Occipital lobe (tissue), 2 donors: ENCODE results near the gene PTPRN2. TPM values are rescaled to one million over a fixed set of nuclear protein-coding genes. Genes with fewer than 3 reads are reported as not detected.

Experiments
- DNase-seq: peaks from one replicate; lab custom pipeline; 2025; lab: John Stamatoyannopoulos, UW
- total RNA-seq: library from RNA; depleted of rRNA; stranded (reverse); fragments of >200 nt; gene quantifications from one replicate; pipeline ENCODE4 v1.2.3, GENCODE V29; 2014

Gene PTPRN2
- total RNA-seq, 1 donor from 2014 or later, result 62.2 TPM

DNA sequence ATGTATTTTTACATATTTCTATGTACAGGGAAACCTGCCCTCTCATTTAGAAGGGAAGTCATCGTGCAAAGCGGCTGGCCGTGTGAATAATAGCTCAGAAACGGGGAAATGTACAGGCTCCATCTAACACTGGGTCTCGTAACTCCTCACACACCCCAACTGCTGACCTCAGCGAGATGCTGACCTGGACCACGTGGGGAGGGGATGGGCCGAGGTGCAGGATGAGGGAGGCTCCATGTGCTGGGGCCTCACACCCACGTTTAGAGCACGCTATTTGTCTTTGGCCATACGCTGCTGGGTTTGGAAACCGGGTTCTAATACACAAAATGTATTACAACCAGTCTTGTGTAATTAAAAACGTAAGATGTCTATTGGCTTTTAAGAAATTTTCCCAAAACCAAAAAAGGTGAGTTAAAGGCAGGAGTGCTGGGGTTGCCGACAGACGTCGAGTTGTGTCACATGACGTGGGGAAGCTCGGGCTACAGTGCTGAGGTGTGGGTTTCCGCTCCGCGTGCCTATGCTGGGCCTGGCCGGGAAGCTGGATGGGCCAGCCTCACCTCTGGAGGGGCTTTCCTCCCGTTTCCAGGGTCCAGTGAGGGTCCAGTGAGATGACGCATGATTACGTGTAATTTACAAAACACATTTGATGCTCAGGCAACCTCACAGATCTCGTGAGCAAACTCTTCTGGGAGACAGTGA is 1035.2 kb downstream of the PTPRN2 start:
- DNase-seq, result no peak

DNA sequence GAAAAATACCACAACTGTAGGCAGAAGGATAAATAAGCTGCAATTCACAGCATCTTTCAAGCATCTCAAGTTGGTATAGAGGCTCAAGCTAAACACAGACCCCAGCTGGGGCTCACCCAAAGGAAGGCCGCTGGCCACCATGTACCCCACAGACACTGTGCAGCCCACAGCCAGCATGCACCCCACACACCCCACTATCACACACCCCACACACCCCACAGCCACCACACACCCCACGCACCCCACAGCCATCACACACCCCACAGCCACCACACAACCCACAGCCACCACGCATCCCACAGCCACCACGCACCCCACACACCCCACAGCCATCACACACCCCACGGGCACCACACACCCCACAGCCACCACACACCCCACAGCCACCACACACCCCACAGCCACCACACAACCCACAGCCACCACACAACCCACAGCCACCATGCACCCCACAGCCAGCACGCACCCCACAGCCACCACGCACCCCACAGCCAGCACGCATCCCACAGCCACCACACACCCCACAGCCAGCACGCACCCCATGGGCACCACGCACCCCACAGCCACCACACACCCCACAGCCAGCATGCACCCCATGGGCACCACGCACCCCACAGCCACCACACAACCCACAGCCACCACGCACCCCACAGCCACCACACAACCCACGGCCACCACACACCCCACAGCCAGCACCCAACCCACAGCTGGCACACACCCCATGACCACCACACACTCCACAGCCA is 1036.1 kb downstream of the PTPRN2 start:
- DNase-seq, result no peak

DNA sequence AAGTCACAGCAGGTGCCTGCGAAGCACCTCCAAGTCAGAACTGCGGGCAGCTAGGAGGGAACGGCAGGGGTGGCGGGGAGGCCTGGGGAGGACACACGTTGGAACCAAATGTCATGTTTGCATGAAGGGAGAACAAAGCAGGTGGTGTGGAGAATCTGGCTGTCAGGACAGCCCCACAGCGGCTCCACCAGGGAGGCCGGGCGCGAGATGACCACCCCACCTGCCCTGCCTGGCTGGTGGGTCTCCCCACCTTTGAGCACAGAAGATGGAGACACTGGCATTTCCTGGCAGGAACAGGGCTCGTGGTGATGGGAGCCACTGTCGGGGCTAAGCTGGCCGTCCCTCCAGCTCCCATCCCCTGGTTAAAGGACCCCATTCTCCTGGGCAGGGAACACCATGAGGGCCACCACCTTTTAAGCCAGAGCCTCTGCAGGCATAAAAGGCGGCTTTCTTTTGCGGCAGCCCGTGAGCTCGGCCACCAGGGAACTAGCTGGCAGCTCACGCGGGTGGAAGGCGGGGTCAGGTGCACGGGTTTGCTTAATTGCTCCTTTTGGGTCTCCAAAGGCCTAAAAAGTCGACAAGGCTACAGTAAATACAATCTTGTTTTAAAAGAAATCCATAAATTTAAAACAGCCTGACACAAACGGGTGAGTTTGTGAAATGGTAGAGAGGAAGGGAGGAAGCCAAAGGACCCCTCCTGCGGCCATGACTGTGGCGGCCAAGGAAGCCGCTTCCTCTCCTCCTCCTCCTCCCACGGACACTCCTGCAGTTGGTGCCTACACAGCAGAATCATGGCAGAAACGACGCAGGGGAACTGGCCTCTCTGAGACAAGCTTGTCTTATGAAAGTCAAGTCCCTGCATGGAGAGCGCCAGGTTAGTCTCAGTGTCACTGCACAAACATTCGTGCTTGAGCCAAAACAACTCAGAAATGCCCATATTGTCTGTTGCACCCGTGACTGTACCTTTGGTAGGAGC is 1037.0 kb downstream of the PTPRN2 start:
- DNase-seq, result no peak

DNA sequence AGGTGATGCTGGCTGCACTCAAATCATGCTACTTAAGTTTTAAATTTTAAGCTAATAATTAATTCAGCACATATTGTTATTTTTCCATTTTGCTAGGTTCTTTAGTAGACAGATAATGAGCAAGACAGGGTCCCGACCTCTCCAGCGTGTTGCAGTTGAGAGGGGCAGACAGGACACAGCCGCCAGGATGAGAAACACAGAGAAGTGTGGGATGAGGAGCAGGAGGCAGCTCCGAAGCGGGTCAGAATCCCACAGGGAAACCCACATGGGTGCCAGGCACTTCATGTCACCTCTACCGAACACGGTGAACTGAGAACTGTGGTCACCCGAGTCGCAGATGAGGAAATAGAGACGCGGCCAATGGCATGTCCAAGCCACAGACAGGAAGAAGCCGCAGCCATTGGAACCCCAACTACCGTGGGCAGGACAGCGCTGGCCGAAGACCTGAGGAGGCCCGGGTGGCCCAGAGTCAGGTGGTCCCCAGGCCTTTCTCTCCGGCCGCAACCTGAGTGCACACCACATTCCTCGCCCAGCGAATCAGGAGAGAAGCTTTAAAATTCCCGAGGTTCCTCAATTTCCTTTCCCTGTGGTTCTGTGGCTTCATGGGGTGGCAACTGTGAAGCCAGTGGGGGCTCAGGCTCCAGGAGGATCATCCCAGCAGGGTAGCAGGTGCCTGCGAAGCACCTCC is 1037.9 kb downstream of the PTPRN2 start:
- no peak for DNase-seq

DNA sequence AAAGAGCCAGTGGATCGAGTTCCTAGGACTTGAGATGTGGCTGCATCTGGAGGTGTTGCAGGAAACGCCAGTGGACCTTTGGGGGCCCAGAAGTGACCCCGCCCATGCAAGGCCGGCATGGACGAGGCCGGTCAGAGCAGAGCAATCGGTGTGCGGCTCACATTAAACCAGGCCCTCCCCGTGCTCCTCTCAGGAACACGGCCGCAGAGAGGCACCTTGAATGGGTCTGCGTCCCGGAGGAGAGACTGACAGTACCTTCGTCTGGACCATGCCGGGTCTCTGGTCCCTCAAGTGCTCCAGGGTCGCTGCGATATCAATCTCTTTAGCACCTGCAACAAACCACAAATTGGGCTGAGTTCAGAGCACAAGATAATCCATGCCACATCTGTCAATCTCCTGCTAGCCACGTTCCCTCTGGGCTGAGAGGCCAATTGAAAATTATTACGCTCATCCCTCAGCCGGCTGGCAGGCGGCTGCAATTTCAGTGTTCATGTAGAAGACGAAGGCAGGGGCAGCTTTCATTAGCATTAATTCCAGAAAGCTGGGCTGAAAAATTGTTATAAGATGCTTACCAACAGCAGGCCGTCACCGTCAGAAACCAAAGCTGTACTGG is 1038.8 kb downstream of the PTPRN2 start:
- DNase-seq, result no peak

DNA sequence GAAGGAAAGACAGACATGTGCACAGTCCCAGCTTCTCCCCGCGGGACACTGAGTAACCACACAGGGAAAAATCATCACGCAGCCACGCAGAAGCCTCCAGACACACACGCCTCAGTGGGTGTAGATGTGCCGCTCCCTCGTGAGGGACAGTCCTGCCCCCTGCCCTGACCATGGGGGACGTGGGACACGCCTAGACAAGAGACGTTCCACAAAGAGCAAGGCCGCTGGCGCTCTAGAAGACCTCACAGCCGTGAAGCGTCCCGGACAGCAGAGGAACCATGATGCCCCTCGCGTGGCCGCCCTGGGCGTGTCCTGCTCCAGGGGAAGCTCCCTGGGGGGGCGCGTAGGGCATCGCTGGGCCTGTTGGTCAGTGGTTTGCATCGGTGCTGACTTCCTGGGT is 1040.0 kb downstream of the PTPRN2 start:
- no peak for DNase-seq

DNA sequence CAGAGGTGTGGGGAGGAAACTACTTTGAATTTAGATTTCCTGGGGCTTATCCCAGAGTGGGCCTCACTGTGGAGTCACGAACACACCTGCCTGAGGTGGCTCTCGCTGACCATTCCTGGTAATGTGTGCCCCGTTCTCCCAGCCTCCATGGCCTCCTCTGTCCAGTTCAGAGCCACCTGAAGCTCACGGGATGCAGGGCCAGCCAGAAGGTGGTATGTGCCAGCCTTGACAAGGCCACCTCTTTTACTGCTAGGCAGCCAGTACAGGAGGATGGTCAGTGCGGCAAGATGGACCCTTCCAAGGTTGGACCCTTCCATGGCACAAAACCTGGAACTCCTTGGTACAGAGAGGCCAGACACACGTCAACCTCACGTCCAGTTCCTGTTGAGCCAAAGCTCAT is 1040.5 kb downstream of the PTPRN2 start:
- DNase-seq, result no peak

DNA sequence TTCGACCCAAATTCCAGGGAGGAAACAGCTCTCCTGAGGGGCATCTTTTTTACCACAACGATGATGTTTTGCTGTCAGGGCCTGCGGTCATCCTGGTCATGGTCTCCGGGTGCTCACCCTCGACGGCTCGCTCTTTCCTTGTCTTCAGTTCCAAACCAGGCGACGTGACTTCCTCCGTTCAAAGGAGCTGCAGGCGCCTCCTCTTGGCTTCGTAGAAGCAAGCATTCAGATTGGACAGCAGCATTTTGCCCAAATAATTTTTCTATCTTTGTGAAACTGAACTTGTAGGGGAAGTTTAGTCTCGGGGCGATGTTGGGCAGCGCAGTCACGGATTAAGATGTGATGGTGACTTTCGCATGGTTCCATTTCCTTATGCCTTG is 1042.0 kb downstream of the PTPRN2 start:
- no peak for DNase-seq

DNA sequence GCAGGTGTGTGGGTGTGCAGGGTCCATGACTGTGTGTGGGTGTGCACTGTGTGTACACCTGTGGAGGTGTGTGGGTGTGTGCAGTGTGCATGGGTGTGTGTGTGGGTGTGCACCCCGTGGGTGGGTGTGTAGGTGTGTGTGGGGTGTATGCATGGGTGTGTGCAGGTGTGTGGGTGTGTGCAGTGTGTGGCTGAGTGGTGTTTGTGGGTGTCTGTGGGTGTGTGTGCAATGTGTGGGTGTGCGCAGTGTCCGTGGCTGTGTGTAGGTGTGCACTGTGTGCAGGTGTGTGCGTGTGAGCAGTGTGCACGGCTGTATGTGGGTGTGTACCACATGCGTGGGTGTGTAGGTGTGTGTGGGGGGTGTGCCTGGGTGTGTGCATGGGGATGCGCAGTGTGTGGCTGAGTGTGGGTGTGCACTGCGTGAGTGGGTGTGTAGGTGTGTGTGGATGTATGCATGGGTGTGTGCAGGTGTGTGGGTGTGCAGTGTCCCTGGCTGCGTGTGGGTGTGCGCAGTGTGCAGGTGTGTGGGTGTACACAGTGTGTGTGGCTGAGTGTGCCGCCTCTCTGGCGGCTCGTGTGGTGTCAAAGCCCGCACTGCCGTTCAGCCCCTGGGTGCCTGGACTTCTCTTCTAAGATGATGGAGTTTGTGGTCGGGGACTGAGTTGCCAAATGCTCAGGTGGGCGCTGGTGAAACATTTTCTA is 1042.5 kb downstream of the PTPRN2 start:
- DNase-seq, result no peak

DNA sequence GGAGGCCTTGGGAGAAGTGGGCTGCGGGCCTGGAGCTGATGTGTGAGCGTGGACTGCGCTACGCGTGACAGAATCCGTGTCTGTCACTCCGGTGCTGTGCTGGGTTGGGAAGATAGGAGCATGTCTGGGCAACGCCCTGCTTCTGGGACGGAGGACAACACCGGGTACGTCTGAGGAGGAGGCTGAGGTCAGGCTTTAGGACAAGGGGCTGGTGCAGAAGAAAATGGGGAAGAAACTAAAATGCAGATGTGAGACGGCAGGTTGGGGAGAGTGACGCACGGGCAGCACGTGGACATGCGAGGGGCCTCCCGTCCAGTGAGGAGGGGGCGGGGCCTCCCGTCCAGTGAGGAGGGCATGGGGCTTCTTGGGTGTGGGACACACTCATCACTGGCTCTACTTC is 1043.4 kb downstream of the PTPRN2 start:
- no peak for DNase-seq

DNA sequence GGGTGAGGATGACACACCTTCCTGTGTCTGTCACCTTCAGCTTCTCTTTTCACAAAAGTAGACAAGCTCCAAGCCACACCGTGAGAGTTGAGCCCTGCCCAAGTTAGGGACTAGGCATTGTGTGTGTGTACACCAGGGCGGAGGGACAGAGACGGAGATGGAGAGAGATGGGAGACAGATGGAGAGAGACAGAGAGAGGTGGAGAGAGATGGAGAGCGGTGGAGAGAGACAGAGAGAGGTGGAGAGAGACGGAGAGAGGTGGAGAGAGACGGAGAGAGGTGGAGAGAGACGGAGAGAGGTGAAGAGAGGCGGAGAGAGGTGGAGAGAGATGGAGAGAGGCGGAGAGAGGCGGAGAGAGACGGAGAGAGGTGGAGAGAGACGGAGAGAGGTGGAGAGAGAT is 1043.8 kb downstream of the PTPRN2 start:
- DNase-seq, result no peak

DNA sequence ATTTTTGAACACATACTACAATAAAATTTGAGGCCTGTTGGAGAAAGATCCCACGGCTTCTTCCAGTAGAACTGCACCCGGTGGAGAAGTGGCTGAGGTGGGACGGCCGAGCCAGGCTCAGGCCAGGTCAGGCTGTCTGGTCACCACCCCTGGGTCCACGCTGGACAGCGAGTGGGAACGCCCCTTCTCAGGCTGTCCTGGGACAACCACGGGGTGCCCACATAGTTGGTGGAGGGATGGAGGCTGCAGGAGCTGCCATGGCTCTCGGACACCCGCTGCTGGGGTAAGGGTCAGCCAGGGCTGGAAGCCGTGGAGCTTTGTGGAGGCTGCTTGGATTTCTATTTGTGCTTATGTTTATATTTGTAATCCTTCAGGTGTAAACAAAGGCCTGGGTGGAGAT is 1044.3 kb downstream of the PTPRN2 start:
- no peak for DNase-seq

DNA sequence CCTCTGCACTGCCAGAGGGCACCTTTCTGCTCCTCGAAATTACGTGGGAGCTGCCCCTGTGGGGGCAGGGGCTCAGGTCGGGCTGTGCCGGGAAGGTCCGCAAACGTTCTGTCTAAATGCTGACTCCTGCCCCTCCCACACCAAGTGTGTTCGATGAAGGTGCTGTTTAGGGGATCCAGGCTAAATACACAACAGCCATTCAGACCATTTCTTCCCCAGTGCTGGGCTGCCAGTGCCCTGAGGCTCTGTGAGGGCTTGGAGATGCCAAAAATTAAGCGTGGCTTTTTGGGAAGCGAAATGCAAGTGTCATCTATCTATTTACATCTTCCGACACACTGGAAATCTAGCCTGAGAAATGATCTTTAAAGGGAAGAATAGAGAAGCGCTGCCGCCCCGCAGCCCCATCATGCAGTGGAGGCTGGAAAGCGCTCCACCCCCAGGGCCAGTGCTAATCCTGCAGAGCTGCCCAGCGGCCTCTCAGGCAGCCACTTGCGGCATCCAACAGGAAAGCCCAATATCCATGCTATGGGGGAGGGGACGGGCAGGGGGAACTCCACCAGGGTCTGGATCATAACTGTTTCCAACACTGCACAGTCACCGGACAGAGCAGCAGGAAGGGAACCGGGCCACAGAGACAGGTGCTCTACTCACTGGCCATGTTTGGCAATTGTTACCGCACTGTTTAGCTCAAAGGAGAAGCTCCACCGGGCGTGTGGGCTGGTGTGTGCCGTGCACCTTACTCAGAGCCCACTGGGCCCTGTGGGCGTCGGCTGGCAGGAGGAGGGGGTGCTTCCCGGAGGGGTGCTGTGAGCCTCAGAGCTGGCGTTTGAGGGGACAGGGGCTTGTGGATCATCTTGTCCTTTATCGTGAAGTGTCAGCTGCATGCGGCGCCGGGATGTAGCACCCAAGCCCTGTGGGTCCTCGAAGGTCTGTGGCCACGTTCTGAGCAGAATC is 1045.3 kb downstream of the PTPRN2 start:
- no peak for DNase-seq

DNA sequence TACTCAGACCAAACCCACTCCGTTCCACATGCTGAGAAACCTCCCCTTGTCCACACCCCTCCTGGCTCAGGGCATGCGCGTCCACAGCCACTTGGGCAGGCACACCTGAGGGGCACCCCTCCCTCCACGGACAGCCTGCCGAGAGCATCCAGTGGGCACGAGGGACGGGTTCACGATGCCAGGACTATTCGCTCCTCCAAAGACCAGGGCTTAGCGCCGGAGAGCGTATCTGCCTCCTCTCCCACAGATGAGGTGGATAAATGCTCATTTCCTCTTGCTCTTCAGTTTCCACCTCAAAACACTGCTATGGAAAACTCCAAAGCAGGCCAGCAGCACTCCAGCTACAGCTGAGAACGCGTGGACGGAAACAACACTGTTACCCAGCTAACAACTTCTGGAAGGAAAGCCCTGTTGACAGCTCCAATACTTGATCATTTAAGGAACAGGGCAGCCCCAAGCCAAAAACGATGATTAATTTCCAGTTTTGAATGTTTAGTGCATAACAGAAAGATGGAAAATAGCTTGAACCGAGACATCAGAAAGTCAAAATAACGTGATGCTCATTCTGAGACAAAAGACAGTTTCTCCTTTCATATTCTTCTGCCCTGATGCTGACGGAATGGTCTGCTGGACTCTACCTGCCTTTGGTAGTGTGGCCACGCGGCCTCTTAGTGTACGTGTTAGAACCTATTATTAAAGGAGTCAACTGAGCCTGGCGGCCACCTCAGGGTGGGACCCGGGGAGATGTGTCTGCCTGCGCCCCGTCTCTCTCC is 1046.1 kb downstream of the PTPRN2 start:
- DNase-seq, result no peak

DNA sequence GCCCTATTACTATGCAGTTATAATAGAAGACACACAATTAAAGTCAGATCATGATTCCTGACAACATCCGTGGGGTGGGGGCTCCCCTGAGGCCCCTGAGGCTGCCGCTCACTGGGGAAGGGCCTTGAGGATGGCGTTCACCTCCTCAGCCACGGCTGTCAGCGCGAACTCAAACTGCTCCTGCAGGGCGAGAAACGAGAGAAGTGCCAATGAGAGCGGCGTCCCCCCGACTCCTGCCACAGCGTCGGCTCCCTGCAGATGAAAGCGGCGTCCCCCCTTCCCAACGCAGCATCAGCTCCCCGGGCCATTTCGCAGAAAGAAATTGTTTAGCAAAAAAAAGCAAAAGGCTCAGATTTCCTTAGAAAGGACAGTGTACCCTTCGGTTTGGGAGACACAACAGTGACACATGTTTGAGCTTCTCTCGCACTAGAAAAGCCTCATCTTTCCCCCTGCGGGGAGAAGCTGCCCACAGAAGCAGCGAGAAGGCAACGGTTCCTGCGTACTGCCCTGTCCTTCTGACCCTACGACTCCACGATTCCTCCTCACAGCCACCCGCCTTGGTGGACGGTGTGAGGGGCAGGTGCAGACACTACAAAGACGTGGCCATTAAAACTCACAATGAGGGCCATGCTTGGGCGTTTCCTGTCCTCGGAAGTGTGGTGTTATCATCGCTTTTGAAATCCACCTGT is 1046.9 kb downstream of the PTPRN2 start:
- no peak for DNase-seq

DNA sequence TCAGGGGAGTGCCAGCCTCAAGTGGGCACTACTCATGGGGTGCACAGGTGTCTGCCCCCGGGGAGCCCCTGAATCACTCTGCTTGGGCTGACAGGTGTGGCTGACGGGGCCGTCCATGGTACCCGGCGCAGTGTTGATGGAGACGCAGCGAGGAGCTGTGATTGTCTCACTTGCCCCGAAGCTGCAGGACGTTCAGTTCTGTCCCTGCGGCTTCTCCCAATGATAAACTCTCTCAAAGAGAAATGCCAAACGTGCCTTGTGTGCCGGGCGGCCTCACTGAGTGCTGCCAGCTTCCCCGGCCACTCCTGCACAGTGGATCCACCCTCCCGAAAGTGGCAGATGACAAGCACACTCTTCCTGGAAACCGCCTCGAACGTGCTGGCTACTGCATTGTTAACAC is 1047.6 kb downstream of the PTPRN2 start:
- DNase-seq, result no peak

DNA sequence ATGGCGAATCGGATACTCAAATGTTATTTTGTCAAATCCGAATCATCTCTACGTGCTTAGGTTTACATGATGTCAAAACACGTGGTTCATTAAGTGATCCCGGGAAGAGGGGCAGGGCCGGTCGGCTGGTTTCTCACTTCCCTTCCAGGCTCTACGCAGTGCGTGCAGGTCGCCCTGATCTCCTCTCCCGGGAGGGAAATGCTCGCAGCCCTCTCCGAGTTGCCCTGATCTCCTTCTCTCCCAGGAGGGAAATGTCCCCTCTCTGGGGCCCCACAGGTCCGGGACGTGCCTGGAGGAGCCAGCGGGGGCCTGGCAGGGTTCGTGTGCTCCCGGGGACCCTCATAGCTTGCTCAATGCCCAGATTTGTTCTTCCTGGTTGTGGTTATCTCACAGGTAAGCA is 1048.1 kb downstream of the PTPRN2 start:
- DNase-seq, result no peak

DNA sequence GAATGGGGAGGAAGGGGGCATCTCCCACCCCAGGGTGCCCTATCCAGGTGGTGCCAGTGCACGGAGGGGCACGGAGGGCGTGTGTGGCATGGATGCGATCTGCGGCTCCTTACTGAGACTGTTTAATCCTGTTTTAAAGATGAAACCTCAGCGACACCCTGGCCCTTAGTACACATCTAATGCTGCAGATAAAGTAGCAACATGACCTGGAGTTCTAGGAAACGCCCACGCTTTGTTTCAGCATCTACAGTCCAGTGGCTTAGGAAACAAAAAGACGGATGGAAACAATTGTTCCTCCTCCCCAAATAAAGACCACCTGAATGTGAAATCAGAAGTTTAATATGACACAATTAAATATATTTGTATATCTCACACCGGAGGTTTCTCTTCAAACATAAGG is 1048.9 kb downstream of the PTPRN2 start:
- no peak for DNase-seq
